ENCODE data around the gene LRRC3. TPM values are rescaled to one million over a fixed set of nuclear protein-coding genes. Genes with fewer than 3 reads are reported as not detected.

LRRC3 gene
- total and polyA plus RNA-seq, 2 of the 8 experiments (the other 6 are each of a cell fraction or from before 2014, with no cell fraction given): 3.1 to 5.4 TPM

DNA sequence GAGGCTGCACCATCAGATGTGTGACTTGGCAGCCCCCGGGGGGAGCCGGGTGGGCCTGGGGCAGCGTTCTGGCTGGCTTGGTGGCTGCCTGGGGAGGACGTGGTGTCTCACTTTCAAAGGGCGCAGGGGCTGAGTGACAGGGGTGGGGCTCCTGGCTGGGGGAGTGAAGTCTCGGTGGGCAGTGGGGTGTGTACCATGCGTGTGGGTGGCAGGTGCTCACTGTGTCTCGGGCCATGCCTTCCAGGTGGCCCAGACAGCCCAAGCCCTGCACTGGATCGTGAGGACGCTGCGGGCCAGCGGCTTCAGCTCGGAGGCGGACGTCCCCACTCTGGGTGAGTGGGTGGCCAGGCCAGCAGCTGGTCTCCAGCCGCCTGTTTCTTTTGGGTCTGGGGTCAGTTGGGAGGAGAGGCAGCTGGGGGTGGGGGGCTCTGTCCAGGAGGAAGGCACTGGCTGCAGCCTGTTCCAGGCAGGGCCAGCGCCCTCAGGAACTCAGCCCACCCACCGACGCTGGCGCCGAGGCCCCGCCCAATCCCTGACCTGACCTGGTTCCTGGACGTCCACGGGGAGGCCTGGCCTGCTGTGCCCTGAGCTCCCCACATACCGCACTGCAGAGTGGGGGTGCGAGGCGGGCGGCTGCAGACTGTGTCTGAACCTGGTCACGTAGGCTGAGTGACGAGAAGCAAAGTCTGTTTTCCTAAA, 30.6 kb upstream of the LRRC3 start:
- Histone ChIP-seq H3K4me2 (ENCODE audit: insufficient read depth in 1 of 2, low read depth in 2 of 2, low read length in 2 of 2) (no peak overlapping the region), H3K27me3 (replicated peaks in 1 of 4; ENCODE audit: control insufficient read depth in 3 of 4, extremely low read depth in 1 of 4, insufficient read depth in 3 of 4, low read length in 3 of 4) (no peaks in the 10 kb centered on the region), H2BK15ac (ENCODE audit: low read length) (no peak overlapping the region), H3K23ac (ENCODE audit: insufficient read length) (no peak overlapping the region), H3K79me2 (ENCODE audit: control insufficient read depth in 1 of 2, insufficient read depth in 2 of 2, low read length in 2 of 2) (no peaks in the 10 kb centered on the region), H3K4ac (replicated peaks; ENCODE audit: insufficient read length, low read depth, low read length) (no peak overlapping the region), H4K8ac (ENCODE audit: extremely low read depth, insufficient read depth, low read length) (peak overlapping the region; percentile 21; the same call in 1 of the 2 replicates), H4K20me1 (replicated peaks in 1 of 2; ENCODE audit: control insufficient read depth in 1 of 2, insufficient read depth in 2 of 2, low read length in 2 of 2) (peaks cover 0 to 1% of the 10 kb centered on the region in 2 experiments), H2AFZ (ENCODE audit: low read length) (no peak overlapping the region), H2BK120ac (replicated peaks; ENCODE audit: low read depth, low read length) (no peak overlapping the region), H4K91ac (replicated peaks; ENCODE audit: insufficient read length, low read length) (no peak overlapping the region), H4K5ac (ENCODE audit: insufficient read length, low read depth, low read length) (no peak overlapping the region), H3K36me3 (ENCODE audit: control insufficient read depth in 2 of 4, insufficient read depth in 4 of 4, low read length in 3 of 4) (no peaks in the 10 kb centered on the region), H3K79me1 (ENCODE audit: low read depth, low read length) (no peaks in the 10 kb centered on the region), H3K56ac (replicated peaks; ENCODE audit: insufficient read length, low read depth, low read length) (no peak overlapping the region), H2BK5ac (ENCODE audit: low read depth, low read length) (no peak overlapping the region), H2BK20ac (ENCODE audit: low read length) (no peak overlapping the region), H3K23me2 (ENCODE audit: low read depth, low read length) (peaks cover 2% of the 10 kb centered on the region; the same call in 1 of the 2 replicates), H2BK12ac (ENCODE audit: low read depth, low read length) (no peak overlapping the region), H3K27ac (ENCODE audit: low read depth, low read length) (no peak overlapping the region), H3K18ac (ENCODE audit: extremely low read depth, low read length) (no peak overlapping the region), H2AK5ac (ENCODE audit: low read depth, low read length) (no peak overlapping the region), H3K14ac (ENCODE audit: insufficient read length) (no peak overlapping the region), H3K4me1 (replicated peaks in 1 of 4; ENCODE audit: control insufficient read depth in 3 of 4, insufficient read depth in 4 of 4, low read length in 3 of 4) (no peaks in the 10 kb centered on the region; a peak in 2 of 7 replicates), H3K4me3 (ENCODE audit: extremely low read depth in 1 of 4, insufficient read depth in 2 of 4, low read depth in 3 of 4, low read length in 4 of 4) (no peak overlapping the region), H3K9ac (replicated peaks in 1 of 4; ENCODE audit: extremely low read depth in 1 of 4, low read depth in 3 of 4, low read length in 3 of 4) (no peak overlapping the region), H3K9me3 (ENCODE audit: insufficient read depth in 2 of 2, low read depth in 1 of 2, low read length in 1 of 2) (peaks cover 2 to 5% of the 10 kb centered on the region in 2 experiments; a peak in 3 of 4 replicates)
- WGBS, 2 experiments (ENCODE audit: extremely low coverage in 1 of 2, insufficient coverage in 1 of 2, insufficient read length in 1 of 2, insufficient replicate concordance in 2 of 2, low coverage in 1 of 2, low lambda C conversion rate in 2 of 2, missing lambda C conversion rate in 1 of 2): 92% methylated on average over 25 of the region's 30 CpGs; no CpG with 5 or more reads in 1 of the 2 experiments
- no peak for DNase-seq (ENCODE audit: low read depth in 1 of 2, low spot score in 2 of 2)
- FAIRE-seq: no peak
- POLR2A ChIA-PET (ENCODE audit: partially characterized antibody): interaction anchor here (0.7 to 1.2 kb wide), 2 partner anchors 11 to 27 kb away, joined by 3 read pairs; no protein-coding TSS in a partner anchor
- no peak for TF ChIP-seq RFX5 (IDR thresholded peaks at IDR 0.05; ENCODE audit: borderline replicate concordance, low read depth, low read length)
- TF ChIP-seq KDM5A (IDR thresholded peaks at IDR 0.05; ENCODE audit: low read length): no peak
- TF ChIP-seq KDM1A (IDR thresholded peaks at IDR 0.05; ENCODE audit: borderline replicate concordance, low read length): no peak
- TF ChIP-seq, protein P1, sequence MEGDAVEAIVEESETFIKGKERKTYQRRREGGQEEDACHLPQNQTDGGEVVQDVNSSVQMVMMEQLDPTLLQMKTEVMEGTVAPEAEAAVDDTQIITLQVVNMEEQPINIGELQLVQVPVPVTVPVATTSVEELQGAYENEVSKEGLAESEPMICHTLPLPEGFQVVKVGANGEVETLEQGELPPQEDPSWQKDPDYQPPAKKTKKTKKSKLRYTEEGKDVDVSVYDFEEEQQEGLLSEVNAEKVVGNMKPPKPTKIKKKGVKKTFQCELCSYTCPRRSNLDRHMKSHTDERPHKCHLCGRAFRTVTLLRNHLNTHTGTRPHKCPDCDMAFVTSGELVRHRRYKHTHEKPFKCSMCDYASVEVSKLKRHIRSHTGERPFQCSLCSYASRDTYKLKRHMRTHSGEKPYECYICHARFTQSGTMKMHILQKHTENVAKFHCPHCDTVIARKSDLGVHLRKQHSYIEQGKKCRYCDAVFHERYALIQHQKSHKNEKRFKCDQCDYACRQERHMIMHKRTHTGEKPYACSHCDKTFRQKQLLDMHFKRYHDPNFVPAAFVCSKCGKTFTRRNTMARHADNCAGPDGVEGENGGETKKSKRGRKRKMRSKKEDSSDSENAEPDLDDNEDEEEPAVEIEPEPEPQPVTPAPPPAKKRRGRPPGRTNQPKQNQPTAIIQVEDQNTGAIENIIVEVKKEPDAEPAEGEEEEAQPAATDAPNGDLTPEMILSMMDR (IDR thresholded peaks at IDR 0.05; ENCODE audit: control extremely low read depth in 1 of 3, insufficient read depth in 1 of 3, low read depth in 1 of 3, low read length in 3 of 3): no peak
- CTCF ChIA-PET (ENCODE audit: partially characterized antibody): no interaction called here

Data from H1 (cell line).